Kidney epithelial cell (primary cell): ENCODE measurements around the gene BTN3A1. TPM values are rescaled to one million over a fixed set of nuclear protein-coding genes. Genes with fewer than 3 reads are reported as not detected.
"Not testable (repeated sequence)": the region's sequence is repeated elsewhere in the genome, so short reads cannot be mapped to it uniquely, and the experiment has no call there.

Experiments
- DNase-seq: peaks from one replicate; pipeline ENCODE4 v3.0.0-alpha.2; 2010; ENCODE audit warnings: low read depth
- H3K27me3 ChIP-seq: 2 replicates; pipeline ENCODE4 v1.6.0; 2011; ENCODE audit warnings: low read length; ENCODE audit not compliant: control insufficient read depth, insufficient read depth
- H3K36me3 ChIP-seq: 2 replicates; pipeline ENCODE4 v1.5.1; 2011; ENCODE audit warnings: low read length; ENCODE audit not compliant: control insufficient read depth, insufficient read depth
- H3K4me3 ChIP-seq: 2 replicates; pipeline ENCODE4 v1.5.1; 2011; ENCODE audit warnings: low read depth, mild to moderate bottlenecking, control low read depth, low read length
- CTCF ChIP-seq: IDR thresholded peaks from 2 replicates; pipeline ENCODE4 v1.5.1; 2011; ENCODE audit warnings: mild to moderate bottlenecking, moderate library complexity, low read length, control low read depth, inconsistent platforms; ENCODE audit not compliant: insufficient read depth, poor library complexity, severe bottlenecking
- total RNA-seq: library from RNA; depleted of rRNA; stranded (reverse); fragments of >200 nt; gene quantifications from 2 replicates; pipeline ENCODE4 v1.2.3, GENCODE V29; 2015

Gene BTN3A1
- total RNA-seq, 1 donor from 2014 or later: 11.7 TPM

- no peaks in the 10 kb centered on the region for H3K36me3 ChIP-seq
- no peak for DNase-seq
- no peak for TF ChIP-seq CTCF
- no peaks in the 10 kb centered on the region for H3K27me3 ChIP-seq
- H3K4me3 ChIP-seq: no peak overlapping the region
These were observed 38.0 kb upstream of the BTN3A1 start for GRCh38 chr6:26363882-26364701.

- no peak for DNase-seq
- peak overlapping the region; percentile 66 for H3K4me3 ChIP-seq
These were observed 36.5 kb upstream of the BTN3A1 start for GRCh38 chr6:26365633-26365995.

GRCh38 chr6:26366504-26366903, 35.6 kb upstream of the BTN3A1 start:
- Histone ChIP-seq H3K36me3 (no peaks in the 10 kb centered on the region), H3K4me3 (no peak overlapping the region), H3K27me3 (no peaks in the 10 kb centered on the region)
- TF ChIP-seq CTCF: no peak
- DNase-seq: no peak

More at GRCh38 chr6:26365633-26365995, 36.5 kb upstream of the BTN3A1 start:
- Histone ChIP-seq H3K36me3 (no peaks in the 10 kb centered on the region), H3K27me3 (no peaks in the 10 kb centered on the region)
- no peak for TF ChIP-seq CTCF

- TF ChIP-seq CTCF: no peak
- H3K36me3 ChIP-seq: no peaks in the 10 kb centered on the region
- DNase-seq: no peak
- H3K4me3 ChIP-seq: no peak overlapping the region
- H3K27me3 ChIP-seq: no peaks in the 10 kb centered on the region
These were observed 35.0 kb upstream of the BTN3A1 start for GRCh38 chr6:26367114-26367513.

GRCh38 chr6:26371813-26372212, 30.3 kb upstream of the BTN3A1 start:
- not testable (repeated sequence) for H3K27me3 ChIP-seq, DNase-seq, H3K4me3 ChIP-seq, H3K36me3 ChIP-seq

- no peaks in the 10 kb centered on the region for H3K27me3 ChIP-seq
- no peaks in the 10 kb centered on the region for H3K36me3 ChIP-seq
- no peak overlapping the region for H3K4me3 ChIP-seq
- DNase-seq: no peak
- TF ChIP-seq CTCF: no peak
These were observed 29.5 kb upstream of the BTN3A1 start for GRCh38 chr6:26372308-26373144.
